Adrenal gland (tissue), 5 donors: ENCODE data around the gene SPATC1L.

Source experiments
- CTCF ChIP-seq, 6 experiments: fragments of 450-650 bp in 4 of 6; fragments of 200-600 bp in 2 of 6; sonication (generic) in 1 of 6; IDR thresholded peaks; 1 replicate in 5 of 6; 2 replicates in 1 of 6; pipeline versions ENCODE4 v1.5.1 to v1.8.0; 2016 to 2021; ENCODE audit warnings: antibody characterized with exemption in 6 of 6, mild to moderate bottlenecking in 2 of 6, moderate library complexity in 1 of 6
- POLR2A ChIP-seq, 2 donors: fragments of 450-650 bp; IDR thresholded peaks; one replicate each; pipeline ENCODE4 v1.6.1; 2017; ENCODE audit warnings: antibody characterized with exemption in 2 of 2, mild to moderate bottlenecking in 2 of 2, moderate library complexity in 1 of 2
- donor health status: DM: no; HTN: no; CAD: no.

- no peak for TF ChIP-seq CTCF (IDR thresholded peaks at IDR 0.05)
- no peak for TF ChIP-seq POLR2A (IDR thresholded peaks at IDR 0.05)
Measured at GRCh38 chr21:46207920-46208591, 23.8 kb upstream of the SPATC1L start.
